Transverse colon (tissue), 4 donors: Measurements from ENCODE around the gene STAM2. TPM values are rescaled to one million over a fixed set of nuclear protein-coding genes. Genes with fewer than 3 reads are reported as not detected.
"Not testable (repeated sequence)": the region's sequence is repeated elsewhere in the genome, so short reads cannot be mapped to it uniquely, and the experiment has no call there.

Source experiments
- DNase-seq: peaks from one replicate; pipeline ENCODE4 v3.0.0-alpha.2; 2019
- H3K27ac ChIP-seq, 4 donors: fragments of 200-600 bp; sonication (generic); 2 replicates each; pipeline ENCODE4 v1.5.1; 2016 to 2018; ENCODE audit warnings: inconsistent platforms in 4 of 4
- H3K27me3 ChIP-seq: fragments of 200-600 bp; sonication (generic); 2 replicates; pipeline ENCODE4 v1.5.1; 2017; ENCODE audit warnings: inconsistent platforms
- H3K36me3 ChIP-seq, 4 donors: fragments of 200-600 bp; sonication (generic); 2 replicates each; pipeline ENCODE4 v1.5.1; 2017 to 2019; ENCODE audit warnings: inconsistent platforms in 4 of 4
- H3K4me1 ChIP-seq, 4 donors: fragments of 200-600 bp; sonication (generic); 2 replicates each; pipeline ENCODE4 v1.5.1; 2017 to 2020; ENCODE audit warnings: inconsistent platforms in 4 of 4
- H3K4me3 ChIP-seq, 4 donors: fragments of 200-600 bp; sonication (generic); 1 replicate in 1 of 4; 2 replicates in 3 of 4; pipeline versions ENCODE4 v1.5.1 to v1.6.1; 2017 to 2019; ENCODE audit warnings: inconsistent platforms in 4 of 4
- H3K9me3 ChIP-seq, 2 donors: fragments of 200-600 bp; sonication (generic); 2 replicates each; pipeline ENCODE4 v1.5.1; 2017 to 2019; ENCODE audit warnings: inconsistent platforms in 2 of 2
- EP300 ChIP-seq: sonication (generic); formaldehyde crosslinking; IDR thresholded peaks from one replicate; pipeline ENCODE4 v1.6.1; 2017; ENCODE audit warnings: antibody characterized with exemption, low read depth
- POLR2A ChIP-seq: fragments of 450-650 bp; IDR thresholded peaks from one replicate; pipeline ENCODE4 v1.6.1; 2016; ENCODE audit warnings: antibody characterized with exemption, mild to moderate bottlenecking, moderate library complexity
- POLR2AphosphoS5 ChIP-seq, 3 donors: sonication (generic); formaldehyde crosslinking; IDR thresholded peaks; one replicate each; pipeline ENCODE4 v1.6.1; 2016; ENCODE audit warnings: antibody characterized with exemption in 3 of 3
- WGBS, 2 donors: methylation state at CpG; one replicate each; pipeline ENCODE4 v1.1.5; 2018; ENCODE audit warnings: low coverage in 1 of 2; 5-methylcytosine and 5-hydroxymethylcytosine counted together
- in situ Hi-C, 4 donors: fragments of 200-750 bp; cut with MboI; loops; one replicate each; pipeline versions ENCODE4 v1.15.0 to v1.15.1; 2017; ENCODE audit warnings: low sequenced_read_pairs in 3 of 4, low pct_ligation_motif_present in 1 of 4, low pct_unique_long_range_greater_than_20kb in 1 of 4
- intact Hi-C: fragments of 100-400 bp; cut with DNase I; formaldehyde crosslinking; loops from one replicate; pipeline ENCODE4 v1.15.1; 2023; ENCODE audit warnings: low total_unique reads
- total RNA-seq, 4 donors: library from RNA; depleted of rRNA; stranded (reverse); fragments of >200 nt; gene quantifications; one replicate each; pipeline ENCODE4 v1.1.0, GENCODE V29; 2016
- TF ChIP-seq, protein P1 (sequence below), 5 experiments: fragments of 200-600 bp in 3 of 5; fragments of 450-650 bp in 2 of 5; sonication (generic) in 3 of 5; IDR thresholded peaks; 1 replicate in 2 of 5; 2 replicates in 3 of 5; pipeline ENCODE4 v1.5.1; 2016 to 2017; ENCODE audit warnings: antibody characterized with exemption in 5 of 5, inconsistent platforms in 3 of 5, mild to moderate bottlenecking in 2 of 5, moderate library complexity in 1 of 5

STAM2 gene
- total RNA-seq, 4 donors from 2014 or later, result 17.1 to 57.2 (median 38.1) TPM

DNA sequence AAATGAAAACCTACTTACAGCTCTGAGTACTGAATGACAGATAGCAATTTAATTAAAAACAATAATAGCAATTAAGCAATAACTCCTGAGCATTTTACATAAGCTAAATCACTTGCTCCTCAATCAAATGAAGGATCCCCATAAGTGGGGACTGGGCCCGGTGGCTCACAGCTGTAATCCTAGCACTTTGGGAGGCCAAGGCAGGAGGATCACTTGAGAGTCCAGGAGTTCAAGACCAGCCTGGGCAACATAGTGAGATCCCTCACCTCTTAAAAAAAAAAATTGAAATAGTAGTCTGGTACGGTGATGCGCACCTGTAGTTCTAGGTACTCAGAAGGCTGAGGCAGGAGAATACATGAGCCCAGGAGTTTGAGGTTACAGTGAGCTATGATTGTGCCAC is 13.4 kb downstream of the STAM2 start:
- DNase-seq, result no peak
- no peaks in the 10 kb centered on the region for H3K9me3 ChIP-seq
- no peaks in the 10 kb centered on the region for H3K36me3 ChIP-seq
- H3K4me3 ChIP-seq, result no peak overlapping the region
- H3K4me1 ChIP-seq, result peaks cover 0 to 13% (median 7%) of the 10 kb centered on the region in 4 donors
- H3K27me3 ChIP-seq, result no peaks in the 10 kb centered on the region
- TF ChIP-seq EP300 (no peak), POLR2AphosphoS5 (IDR thresholded peaks at IDR 0.05) (no peak), POLR2A (no peak)
- TF ChIP-seq, protein P1, sequence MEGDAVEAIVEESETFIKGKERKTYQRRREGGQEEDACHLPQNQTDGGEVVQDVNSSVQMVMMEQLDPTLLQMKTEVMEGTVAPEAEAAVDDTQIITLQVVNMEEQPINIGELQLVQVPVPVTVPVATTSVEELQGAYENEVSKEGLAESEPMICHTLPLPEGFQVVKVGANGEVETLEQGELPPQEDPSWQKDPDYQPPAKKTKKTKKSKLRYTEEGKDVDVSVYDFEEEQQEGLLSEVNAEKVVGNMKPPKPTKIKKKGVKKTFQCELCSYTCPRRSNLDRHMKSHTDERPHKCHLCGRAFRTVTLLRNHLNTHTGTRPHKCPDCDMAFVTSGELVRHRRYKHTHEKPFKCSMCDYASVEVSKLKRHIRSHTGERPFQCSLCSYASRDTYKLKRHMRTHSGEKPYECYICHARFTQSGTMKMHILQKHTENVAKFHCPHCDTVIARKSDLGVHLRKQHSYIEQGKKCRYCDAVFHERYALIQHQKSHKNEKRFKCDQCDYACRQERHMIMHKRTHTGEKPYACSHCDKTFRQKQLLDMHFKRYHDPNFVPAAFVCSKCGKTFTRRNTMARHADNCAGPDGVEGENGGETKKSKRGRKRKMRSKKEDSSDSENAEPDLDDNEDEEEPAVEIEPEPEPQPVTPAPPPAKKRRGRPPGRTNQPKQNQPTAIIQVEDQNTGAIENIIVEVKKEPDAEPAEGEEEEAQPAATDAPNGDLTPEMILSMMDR (IDR thresholded peaks at IDR 0.05), result no peak
- no peak overlapping the region for H3K27ac ChIP-seq
- 95 to 96% methylated on average over 3 of the region's 3 CpGs for WGBS, 2 donors
- intact Hi-C loops (no loop called here), in situ Hi-C loops (loop anchor here in 2 of 4 donors (25.0 kb wide), 1 partner anchor 125 kb away; no protein-coding TSS in a partner anchor)

DNA sequence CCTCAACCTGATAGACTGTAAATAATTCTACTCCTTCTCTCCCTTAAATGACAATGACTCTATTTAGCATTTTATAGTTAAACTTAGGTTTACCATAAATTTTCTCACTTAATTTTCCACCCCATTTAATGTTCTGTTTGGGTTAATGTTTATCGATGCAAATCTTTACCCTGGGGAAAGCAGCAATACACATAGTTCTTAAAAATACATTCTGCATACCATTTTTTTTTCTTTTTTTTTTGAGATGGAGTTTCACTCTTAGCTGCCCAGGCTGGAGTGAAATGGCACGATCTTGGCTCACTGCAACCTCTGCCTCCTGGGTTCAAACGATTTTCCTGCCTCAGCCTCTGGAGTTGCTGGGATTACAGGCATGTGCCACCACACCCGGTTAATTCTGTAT is 14.0 kb downstream of the STAM2 start:
- Histone ChIP-seq H3K9me3 (no peaks in the 10 kb centered on the region), H3K27ac (no peak overlapping the region), H3K4me3 (no peak overlapping the region), H3K4me1 (peaks cover 0 to 7% (median 4%) of the 10 kb centered on the region in 4 donors), H3K36me3 (no peaks in the 10 kb centered on the region), H3K27me3 (no peaks in the 10 kb centered on the region)
- intact Hi-C loops (no loop called here), in situ Hi-C loops (loop anchor here in 2 of 4 donors (25.0 kb wide), 1 partner anchor 124 kb away; no protein-coding TSS in a partner anchor)
- TF ChIP-seq POLR2AphosphoS5 (IDR thresholded peaks at IDR 0.05), result no peak
- no peak for TF ChIP-seq EP300
- TF ChIP-seq, protein P1 (IDR thresholded peaks at IDR 0.05), result no peak
- TF ChIP-seq POLR2A, result no peak
- no peak for DNase-seq
- 88% methylated on average over 4 of the region's 4 CpGs; no CpG with 5 or more reads in 1 of the 2 donors for WGBS, 2 donors

DNA sequence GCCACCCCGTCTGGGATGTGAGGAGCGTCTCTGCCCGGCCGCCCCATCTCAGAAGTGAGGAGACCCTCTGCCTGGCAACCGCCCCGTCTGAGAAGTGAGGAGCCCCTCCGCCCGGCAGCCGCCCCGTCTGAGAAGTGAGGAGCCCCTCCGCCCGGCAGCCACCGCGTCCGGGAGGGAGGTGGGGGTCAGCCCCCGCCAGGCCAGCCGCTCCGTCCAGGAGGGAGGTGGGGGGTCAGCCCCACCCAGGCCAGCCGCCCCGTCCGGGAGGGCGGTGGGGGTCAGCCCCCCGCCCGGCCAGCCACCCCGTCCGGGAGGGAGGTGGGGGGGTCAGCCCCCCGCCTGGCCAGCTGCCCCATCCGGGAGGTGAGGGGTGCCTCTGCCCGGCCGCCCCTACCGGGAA is 15.2 kb downstream of the STAM2 start:
- intact Hi-C loops, result not testable (repeated sequence)
- WGBS, 2 donors, result no CpG with 5 or more reads among the region's 31 CpGs

GRCh38 chr2:152157253-152157652 is 18.3 kb downstream of the STAM2 start:
- no peak for DNase-seq
- intact Hi-C loops, result no loop called here
- Histone ChIP-seq H3K27ac (no peak overlapping the region), H3K9me3 (no peaks in the 10 kb centered on the region), H3K4me1 (peaks cover 0 to 5% (median 2%) of the 10 kb centered on the region in 4 donors), H3K27me3 (no peaks in the 10 kb centered on the region), H3K36me3 (no peaks in the 10 kb centered on the region), H3K4me3 (no peak overlapping the region)
- in situ Hi-C loops, result loop anchor here in 2 of 4 donors (25.0 kb wide), 1 partner anchor 120 kb away; no protein-coding TSS in a partner anchor
- no peak for TF ChIP-seq EP300
- TF ChIP-seq, protein P1 (IDR thresholded peaks at IDR 0.05), result no peak
- no peak for TF ChIP-seq POLR2AphosphoS5 (IDR thresholded peaks at IDR 0.05)
- 89 to 100% methylated on average over 1 of the region's 1 CpG for WGBS, 2 donors

More for the DNA sequence above, 15.2 kb downstream of the STAM2 start:
- H3K9me3 ChIP-seq, H3K36me3 ChIP-seq, H3K27ac ChIP-seq, H3K4me3 ChIP-seq, H3K4me1 ChIP-seq, H3K27me3 ChIP-seq, DNase-seq: not testable (repeated sequence)
- in situ Hi-C loops, result loop anchor here in 2 of 4 donors (25.0 kb wide), 1 partner anchor 123 kb away; no protein-coding TSS in a partner anchor

- H3K9me3 ChIP-seq, result no peaks in the 10 kb centered on the region
- H3K36me3 ChIP-seq, result no peaks in the 10 kb centered on the region
- H3K27me3 ChIP-seq, result no peaks in the 10 kb centered on the region
- intact Hi-C loops, result no loop called here
- H3K27ac ChIP-seq, result no peak overlapping the region
- no peak for DNase-seq
- in situ Hi-C loops, result loop anchor here in 2 of 4 donors (25.0 kb wide), 1 partner anchor 118 kb away; no protein-coding TSS in a partner anchor
- H3K4me1 ChIP-seq, result peaks cover 0 to 5% (median 2%) of the 10 kb centered on the region in 4 donors
- H3K4me3 ChIP-seq, result no peak overlapping the region
- TF ChIP-seq EP300, result no peak
- no peak for TF ChIP-seq POLR2AphosphoS5 (IDR thresholded peaks at IDR 0.05)
- no peak for TF ChIP-seq POLR2A
- TF ChIP-seq, protein P1 (IDR thresholded peaks at IDR 0.05), result no peak
- 55 to 73% methylated on average over 2 to 4 of the region's 4 CpGs for WGBS, 2 donors
Measured at GRCh38 chr2:152155209-152155608, 20.4 kb downstream of the STAM2 start.
